SU-DHL-6 (cell line): ENCODE measurements around the gene SPAG8.
A peak's percentile ranks its signal among the peaks of the same experiment; 100 is the strongest.

ENCODE experiments used
- EZH2phosphoT487 ChIP-seq: fragments of 200-600 bp; sonication (generic), shearing (Covaris generic); conservative IDR thresholded peaks from 2 replicates; pipeline ENCODE4 v1.6.1; 2018; ENCODE audit warnings: mild to moderate bottlenecking, antibody characterized with exemption, low read length, moderate library complexity, mixed read lengths
- TF ChIP-seq, protein P1 (sequence below): fragments of 200-600 bp; sonication (generic); IDR thresholded peaks from one replicate; pipeline ENCODE4 v1.5.1; 2017; ENCODE audit warnings: antibody characterized with exemption, mild to moderate bottlenecking, low read length, moderate library complexity; ENCODE audit not compliant: insufficient read depth, poor library complexity, severe bottlenecking

DNA sequence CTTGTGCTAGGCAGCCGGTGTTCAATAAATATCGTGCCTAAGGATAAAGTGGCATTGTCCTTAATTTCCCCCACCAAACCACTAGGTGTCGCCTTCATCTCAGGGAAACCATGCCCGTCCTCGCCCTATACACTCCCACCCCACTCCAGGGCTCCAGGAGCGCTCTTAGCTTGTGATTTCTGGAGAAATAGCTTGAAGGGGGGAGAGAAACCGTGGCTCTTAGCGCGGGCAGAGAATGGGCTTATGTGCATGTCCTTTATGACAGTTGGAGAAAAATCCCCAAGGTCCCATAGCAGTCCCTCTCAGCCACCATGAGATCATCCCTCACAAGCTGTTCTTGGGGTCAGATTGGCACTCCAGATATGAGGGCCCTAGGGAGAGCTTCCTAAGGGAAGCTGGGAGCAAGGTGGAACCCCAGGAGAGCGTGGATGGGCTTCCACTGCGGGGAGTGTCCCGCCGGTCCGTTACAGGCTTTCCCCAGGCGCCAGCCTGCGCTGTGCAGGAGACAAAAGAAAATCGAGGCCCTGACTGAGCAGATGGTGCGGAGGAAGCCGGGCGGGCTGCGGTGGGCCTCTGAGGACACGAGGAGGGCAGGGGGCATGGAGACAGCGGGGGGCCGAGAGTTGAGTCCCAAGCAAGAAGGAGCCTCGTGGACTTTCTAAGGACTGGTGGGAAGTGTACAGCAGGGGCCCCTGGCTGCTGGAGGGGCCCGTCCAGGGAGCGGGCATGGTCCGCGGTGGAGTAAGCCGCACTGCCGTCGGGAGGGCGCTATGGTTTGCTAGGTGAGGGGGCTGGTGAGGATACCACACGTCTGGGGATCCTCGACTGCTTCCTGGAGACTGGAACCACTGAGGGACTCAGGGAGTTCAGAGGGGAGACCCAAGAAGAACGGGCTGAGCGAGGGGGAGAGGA is 21.4 kb downstream of the SPAG8 start:
- TF ChIP-seq, protein P1, sequence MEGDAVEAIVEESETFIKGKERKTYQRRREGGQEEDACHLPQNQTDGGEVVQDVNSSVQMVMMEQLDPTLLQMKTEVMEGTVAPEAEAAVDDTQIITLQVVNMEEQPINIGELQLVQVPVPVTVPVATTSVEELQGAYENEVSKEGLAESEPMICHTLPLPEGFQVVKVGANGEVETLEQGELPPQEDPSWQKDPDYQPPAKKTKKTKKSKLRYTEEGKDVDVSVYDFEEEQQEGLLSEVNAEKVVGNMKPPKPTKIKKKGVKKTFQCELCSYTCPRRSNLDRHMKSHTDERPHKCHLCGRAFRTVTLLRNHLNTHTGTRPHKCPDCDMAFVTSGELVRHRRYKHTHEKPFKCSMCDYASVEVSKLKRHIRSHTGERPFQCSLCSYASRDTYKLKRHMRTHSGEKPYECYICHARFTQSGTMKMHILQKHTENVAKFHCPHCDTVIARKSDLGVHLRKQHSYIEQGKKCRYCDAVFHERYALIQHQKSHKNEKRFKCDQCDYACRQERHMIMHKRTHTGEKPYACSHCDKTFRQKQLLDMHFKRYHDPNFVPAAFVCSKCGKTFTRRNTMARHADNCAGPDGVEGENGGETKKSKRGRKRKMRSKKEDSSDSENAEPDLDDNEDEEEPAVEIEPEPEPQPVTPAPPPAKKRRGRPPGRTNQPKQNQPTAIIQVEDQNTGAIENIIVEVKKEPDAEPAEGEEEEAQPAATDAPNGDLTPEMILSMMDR: peak; percentile 86
- no peak for TF ChIP-seq EZH2phosphoT487
